NCI-H748 (cell line): Measurements from ENCODE around the gene EEFSEC.

ENCODE experiments used
- DNase-seq: peaks from one replicate; lab custom pipeline; 2025; ENCODE audit not compliant: unreplicated experiment; lab: John Stamatoyannopoulos, UW

EEFSEC gene

DNA sequence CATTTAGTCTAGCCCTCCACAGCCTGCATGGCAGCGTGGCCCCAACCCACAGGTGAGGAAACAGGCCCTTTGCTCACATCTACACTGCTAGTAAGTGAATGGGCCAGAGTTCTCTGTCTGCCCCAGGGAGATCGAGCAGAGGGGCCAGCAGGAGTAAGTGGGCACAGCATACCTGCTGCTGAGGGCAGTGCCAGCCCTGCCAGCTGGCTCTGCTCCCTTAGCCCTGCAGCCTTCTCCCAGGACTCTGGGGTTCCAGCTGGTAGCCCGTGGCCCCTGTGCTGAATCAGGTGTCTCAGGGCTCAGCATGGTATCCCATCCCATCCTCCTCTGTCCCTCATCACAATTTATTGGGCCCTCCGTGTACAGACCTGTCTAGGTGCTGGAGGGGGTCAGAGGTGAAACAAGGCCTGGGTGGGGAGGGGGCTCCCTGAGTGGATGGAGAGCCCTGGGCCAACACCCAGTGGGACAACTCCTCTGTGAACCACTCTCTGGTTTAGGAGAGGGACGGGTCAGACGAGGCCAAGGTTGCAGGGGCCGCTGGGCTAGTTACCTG lies 211.6 kb downstream of the EEFSEC start:
- DNase-seq: no peak

GRCh38 chr3:128366136-128366535 lies 212.9 kb downstream of the EEFSEC start:
- DNase-seq: no peak

DNA sequence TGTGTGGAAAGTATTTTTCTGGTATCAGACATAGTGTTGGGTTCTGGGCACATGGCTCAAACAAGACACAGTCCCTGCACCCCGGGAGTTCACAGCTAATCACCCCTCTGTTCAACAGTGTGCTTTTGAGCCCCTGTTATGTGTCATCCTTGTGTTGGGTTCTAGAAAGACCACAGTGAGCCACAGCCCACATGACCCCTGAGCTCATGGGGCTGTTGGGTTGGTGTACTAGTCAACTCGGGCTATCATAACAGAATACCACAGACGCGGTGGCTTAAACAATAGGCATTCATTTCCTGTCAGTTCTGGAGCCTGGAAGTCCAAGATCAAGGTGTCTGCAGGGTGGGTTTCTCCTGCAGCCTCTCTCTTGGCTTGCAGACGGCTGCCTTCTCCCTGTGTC lies 213.4 kb downstream of the EEFSEC start:
- no peak for DNase-seq

GRCh38 chr3:128367221-128367620 lies 213.9 kb downstream of the EEFSEC start:
- DNase-seq: no peak

- no peak for DNase-seq
Measured at GRCh38 chr3:128367761-128368160, 214.5 kb downstream of the EEFSEC start.

DNA sequence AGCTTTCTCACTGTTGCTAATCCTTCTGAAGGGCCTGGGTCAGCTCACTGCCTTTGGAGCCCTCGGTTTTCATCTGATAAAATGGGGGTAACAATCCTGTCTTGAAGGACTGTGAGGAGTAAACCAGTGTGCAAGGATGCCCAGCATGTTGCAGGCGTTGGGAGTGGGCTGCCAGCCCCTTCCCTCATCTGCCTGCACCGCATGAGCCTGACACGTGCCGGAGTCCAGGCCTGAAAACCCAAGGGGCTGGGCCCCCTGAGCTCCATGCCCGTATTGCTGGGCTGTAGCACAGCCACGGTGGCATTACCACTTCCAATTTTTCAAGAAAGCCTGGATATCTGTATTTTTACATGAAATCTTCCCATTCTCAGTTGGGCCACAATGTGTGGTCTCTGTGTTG lies 215.3 kb downstream of the EEFSEC start:
- no peak for DNase-seq

- no peak for DNase-seq
Measured at GRCh38 chr3:128369121-128369703, 215.9 kb downstream of the EEFSEC start.

DNA sequence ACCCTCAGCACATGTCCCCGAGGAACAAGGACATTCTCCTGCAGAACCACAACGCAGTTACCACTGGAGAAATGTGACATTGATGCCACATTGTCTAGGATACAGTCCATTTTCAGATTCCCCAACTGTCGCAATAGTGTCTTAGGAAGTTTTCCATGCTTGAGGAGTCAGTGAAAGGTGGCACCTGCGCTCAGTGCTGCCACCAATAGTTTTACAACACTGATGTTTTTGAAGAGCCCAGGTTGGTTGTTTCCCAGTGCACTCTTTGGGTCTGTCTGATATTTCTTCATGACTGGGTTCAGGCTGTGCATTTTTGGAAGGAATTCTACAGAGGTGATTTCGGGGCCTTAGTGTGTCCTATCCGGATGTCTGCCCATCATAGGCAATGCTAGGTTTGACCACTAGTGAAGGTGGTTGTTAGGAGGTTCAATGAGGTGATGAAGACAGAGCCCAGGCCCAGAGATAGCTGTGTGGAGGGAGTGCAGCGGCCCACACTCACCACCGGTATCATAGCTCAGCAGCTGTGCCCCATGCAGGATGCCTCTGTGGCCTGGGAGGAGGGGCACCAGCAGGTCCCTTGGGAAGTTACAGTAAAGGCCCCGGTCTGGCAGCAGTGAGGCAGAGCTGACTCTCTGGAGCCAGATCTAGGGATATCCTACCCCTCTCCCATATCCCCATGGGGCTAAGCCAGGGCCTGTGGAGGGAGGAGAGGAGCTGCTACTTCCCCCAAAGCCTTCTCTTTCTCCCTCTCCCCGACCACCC lies 216.8 kb downstream of the EEFSEC start:
- DNase-seq: no peak

DNA sequence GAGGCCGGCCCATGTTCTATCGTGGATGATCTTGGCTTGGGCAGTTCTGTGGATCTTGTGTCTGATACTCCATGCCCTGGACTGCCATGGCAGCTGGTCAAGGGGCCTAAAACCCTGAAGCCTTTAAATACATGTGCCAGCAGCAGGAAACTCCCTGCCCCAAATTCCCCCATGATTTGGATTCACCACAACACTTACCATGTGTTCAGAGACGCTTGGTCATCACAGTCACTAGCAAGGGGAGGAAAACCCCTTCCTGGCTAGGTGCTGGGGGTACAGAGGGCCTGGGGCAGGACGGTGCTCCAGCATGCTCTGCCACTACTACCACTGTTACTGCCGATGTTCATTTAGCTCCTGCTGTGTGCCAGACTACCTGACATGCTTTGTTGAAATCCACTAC lies 219.0 kb downstream of the EEFSEC start:
- no peak for DNase-seq

- no peak for DNase-seq
Measured at GRCh38 chr3:128372707-128373533, 219.6 kb downstream of the EEFSEC start.

GRCh38 chr3:128374746-128375445 lies 221.6 kb downstream of the EEFSEC start:
- DNase-seq: no peak

- no peak for DNase-seq
Measured at GRCh38 chr3:128376516-128376915, 223.2 kb downstream of the EEFSEC start.

DNA sequence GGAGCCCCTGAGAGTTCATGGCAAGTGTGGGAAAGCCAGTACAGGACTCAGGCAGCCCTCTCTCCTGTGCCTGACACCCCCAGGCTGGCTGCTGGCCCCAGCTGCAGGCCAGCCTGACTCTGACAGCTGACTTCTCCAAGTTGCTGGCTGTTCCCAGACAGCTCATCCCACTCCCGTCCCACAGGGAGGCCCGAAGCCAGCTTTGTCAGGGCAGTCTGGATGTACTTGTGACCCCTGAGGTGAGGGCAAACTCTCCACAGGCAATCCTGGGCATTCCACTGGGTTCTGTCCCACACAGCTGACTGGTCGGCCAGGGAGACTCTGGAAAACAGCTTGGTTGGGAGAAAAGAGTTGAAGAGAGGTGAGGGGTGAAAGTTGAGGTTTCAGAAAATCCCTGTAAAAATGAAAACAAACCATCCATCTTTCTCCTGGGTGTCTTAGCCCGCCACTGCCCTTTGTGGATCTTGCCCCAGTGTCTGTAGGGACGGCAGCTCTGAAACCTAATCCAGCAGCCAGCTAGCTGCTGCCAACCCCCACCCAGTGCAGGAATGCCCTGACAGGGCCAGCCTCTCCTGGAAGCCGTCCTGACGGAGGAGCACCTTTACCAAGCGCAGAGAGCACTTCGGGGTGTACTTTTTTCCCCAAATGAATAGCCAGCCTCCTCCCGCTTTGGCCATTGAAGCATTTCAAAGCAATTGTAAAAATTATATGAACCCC lies 225.5 kb downstream of the EEFSEC start:
- DNase-seq: no peak

- DNase-seq: no peak
Measured at GRCh38 chr3:128379367-128380160, 226.3 kb downstream of the EEFSEC start.

DNA sequence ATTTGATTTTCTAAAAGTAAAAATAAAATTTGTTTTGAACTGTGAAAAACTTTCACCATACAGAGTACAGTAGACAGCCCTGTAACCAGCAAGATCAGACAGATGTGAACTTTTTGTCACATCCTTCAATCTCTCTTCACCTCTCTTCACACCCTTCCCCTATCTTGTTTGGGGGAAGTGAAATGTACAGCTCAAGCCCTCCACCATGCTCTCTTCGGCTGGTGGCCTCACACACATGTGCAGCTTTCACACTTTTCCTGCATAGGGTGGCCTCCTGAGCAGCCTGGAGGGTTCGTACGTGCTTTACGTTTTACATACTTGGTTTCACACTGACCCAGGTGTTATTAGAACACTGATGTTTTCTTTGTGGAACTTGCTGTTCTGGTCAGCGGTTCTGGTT lies 227.0 kb downstream of the EEFSEC start:
- no peak for DNase-seq

DNA sequence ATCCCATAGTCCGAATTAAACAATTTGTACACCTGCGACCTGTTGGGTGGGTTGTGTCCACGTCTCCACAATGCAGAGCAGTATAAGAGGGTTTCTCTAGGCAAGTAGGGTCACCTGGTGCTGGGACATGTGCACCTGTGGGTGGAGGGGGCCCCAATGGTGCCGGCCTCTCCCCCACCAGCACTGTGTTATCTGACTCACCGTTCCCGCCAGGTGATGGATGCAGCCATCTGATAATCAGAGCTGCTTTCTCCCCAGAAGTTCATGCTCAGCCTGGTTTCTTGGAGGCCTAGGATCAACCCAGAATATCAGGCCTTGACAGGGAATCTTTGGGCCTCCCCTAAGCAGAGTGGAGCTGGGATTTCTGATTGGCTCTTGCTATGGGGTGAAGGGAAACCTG lies 227.4 kb downstream of the EEFSEC start:
- no peak for DNase-seq

DNA sequence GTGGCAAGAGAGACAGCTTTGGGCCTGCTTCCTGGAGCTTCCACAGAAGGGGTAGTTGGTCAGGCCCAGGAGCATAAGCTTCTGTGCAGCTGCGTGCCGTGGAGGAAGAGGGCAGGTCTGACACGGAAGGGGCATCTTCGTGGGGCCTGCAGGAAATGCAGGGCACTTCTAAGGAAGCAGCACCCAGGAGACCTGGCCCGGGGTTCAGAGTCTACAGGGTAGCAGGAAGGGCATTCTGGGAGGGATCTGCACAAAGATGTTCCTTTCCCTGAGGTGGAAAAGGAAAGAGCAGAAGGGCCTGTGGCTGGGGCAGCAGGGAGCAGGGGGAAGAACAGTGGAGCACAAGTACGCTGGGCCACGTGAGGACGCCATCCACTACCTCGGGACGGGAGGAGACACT lies 228.3 kb downstream of the EEFSEC start:
- DNase-seq: no peak

- DNase-seq: no peak
Measured at GRCh38 chr3:128382221-128382807, 229.0 kb downstream of the EEFSEC start.
